HTR-8/SVneo (cell line): ENCODE results near the gene CCDC24.

ENCODE experiments used
- DNase-seq: peaks from one replicate; pipeline ENCODE4 v3.0.0; 2011; ENCODE audit warnings: low spot score, mixed read lengths; ENCODE audit not compliant: insufficient read length
- FAIRE-seq: peaks from 2 replicates; lab custom pipeline; 2011; peaks lifted over from hg19 to GRCh38; lab: Jason Lieb, UNC

Gene CCDC24

DNA sequence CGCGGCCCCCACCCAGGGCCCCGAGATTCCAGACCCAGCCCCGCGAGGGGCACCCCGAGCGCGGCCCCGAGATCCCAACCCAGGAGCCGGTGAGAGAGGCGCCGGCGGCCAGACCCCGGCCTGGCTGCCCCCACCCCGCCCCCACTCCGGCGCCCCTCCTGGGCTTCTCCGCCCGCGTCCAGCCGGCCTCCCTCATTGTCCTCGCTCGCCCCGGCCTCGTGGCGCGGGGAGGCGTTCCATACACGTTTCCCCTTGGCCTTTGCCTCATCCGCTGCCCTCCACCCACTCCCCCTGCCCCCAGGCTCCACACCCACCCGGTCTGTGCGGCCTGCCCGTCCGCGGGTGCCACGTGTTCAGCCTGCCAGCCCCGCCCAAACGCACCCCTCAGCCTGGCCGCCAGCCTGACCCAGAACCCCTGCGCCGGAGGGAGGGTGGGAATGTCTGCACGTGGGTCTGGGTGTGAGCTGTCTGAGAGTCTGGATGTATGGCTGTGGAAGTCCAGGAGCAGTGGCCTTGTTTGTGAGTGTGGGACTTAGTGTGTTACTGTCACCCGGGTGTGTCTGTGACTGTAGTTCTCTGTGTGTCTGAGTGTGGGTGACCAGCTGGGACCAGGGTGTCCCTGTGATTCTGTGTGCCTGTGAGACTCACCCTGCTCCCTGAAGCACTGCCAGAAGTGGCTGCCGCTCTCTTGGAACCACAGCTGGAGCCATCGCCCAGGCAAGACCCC, 11.7 kb upstream of the CCDC24 start:
- FAIRE-seq (peak; percentile 87), DNase-seq (no peak)

DNA sequence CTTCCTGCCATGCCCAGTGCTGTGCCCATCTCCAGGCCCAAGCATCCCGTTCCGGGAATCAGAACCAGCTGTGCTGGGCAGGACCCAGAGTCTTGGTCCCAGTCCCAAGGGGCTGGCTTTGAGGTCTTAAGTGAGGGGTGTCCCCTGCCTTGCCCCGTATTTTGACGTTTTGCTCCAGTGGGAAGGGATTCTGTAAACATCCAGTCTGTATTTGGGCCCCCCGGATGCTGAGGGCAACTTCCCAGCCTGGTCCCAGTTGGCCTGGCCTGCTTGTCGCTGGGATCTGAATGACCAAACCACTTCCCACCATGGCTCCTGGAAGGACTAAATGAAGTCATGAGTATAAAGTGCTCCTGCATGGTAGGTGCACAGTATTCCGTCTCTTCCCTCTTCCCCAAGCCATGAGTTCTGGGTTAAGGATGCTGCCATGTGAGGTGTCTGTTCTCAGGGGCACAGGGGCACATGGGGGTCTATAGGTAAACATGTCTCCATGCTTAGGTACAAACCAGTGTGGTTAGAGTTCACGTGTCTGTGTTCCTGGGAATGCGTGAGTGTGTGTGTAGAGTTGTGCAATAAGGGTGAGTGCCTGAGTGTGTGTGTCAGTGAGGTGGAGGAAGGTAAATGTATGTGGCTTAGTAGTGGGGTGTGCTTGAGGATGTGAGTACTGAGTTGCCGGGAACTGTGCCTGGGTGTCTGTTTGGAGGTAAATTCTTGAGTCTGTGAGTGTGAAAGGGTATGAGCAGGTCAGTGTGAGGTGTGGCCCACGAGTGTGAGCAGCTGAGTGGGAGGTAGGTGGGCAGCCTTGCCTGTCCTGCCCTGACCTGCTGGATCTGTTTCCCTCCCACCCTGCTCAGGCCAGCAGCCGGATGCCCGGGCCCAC, 10.9 kb upstream of the CCDC24 start:
- DNase-seq (no peak), FAIRE-seq (no peak)

DNA sequence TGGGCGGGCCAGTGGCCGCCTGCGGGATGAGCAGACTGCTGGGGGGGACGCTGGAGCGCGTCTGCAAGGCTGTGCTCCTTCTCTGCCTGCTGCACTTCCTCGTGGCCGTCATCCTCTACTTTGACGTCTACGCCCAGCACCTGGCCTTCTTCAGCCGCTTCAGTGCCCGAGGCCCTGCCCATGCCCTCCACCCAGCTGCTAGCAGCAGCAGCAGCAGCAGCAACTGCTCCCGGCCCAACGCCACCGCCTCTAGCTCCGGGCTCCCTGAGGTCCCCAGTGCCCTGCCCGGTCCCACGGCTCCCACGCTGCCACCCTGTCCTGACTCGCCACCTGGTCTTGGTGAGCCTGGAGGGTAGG, 10.3 kb upstream of the CCDC24 start:
- DNase-seq: no peak
- FAIRE-seq: no peak

DNA sequence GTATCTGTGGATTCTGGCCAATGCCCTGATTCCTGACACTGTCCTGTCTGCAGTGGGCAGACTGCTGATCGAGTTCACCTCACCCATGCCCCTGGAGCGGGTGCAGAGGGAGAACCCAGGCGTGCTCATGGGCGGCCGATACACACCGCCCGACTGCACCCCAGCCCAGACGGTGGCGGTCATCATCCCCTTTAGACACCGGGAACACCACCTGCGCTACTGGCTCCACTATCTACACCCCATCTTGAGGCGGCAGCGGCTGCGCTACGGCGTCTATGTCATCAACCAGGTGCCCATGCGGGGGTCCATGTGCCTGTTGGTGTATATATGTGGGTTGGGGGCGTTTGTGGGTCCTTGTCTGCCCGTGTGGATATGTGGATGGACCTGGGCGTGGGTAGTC, 9.8 kb upstream of the CCDC24 start:
- no peak for DNase-seq
- no peak for FAIRE-seq

DNA sequence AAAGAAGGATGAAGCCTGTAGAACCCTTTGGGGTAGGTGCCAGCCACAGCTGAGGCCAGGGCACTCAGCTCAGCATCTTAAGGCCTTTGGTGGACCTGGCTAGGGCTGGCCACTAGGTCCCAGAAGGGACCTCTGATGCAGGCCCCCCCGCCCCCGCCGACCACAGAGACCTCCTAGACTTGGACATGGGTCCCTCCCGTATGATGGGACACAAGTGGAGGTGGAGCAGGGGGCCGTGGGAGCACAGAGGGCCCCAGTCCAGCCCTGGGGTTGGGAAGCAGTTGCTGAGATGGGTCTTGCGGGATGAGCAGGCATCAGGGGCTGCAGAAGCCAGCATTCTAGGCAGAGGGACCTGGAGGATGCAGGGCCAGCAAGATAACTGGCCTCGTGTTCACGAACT, 9.2 kb upstream of the CCDC24 start:
- FAIRE-seq: no peak
- DNase-seq: no peak

DNA sequence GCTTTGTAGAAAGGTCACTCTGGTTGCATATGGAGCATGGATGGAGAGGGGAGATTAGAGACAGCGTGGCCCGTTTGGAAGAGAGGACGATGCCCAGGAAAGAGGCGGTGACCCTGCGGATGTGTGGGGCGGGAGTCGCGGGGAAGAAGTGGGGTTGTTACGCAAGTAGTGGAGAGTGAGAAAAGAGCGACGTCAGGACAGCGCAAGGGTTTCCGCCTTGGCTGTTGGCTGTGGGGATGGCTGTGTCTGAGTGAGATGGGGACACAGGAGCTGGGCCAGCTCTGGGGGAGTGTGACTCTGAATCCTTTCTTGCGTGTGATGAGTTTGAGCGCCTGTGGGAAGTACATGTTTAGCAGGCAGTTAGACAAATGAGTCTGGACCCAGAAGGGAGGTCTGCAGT, 8.6 kb upstream of the CCDC24 start:
- no peak for DNase-seq
- FAIRE-seq: no peak

DNA sequence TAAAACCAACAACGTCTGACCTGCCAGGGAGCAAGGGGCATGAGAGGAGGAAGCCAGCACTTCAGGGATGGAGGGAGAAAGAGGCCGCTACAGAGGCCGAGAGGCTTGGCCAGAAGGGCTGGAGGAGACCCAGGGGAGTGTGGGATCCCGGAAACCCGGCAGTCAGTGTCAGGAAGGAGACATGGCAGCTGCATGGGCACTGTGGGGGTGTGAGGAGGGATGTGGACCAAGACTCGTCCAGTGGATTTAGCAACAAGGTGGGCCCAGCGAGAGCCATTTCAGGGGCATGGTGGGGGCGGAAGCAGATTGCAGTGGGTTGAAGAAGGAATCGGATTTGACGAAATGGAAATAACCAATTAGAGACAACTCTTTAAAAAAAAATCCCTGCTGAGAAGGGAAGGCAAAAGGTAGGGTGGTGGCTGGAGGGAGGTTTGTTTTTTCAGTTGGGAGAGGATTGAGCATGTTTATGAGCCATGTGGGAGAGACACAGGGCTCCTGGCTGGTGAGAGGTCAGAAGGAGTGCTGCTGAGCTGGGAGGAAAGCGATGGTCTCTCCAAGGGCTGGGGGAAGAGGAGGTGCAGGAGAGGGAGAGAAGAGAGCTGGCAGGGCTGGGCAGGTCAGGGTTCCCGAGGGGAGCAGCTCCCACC, 8.0 kb upstream of the CCDC24 start:
- DNase-seq: no peak
- no peak for FAIRE-seq

DNA sequence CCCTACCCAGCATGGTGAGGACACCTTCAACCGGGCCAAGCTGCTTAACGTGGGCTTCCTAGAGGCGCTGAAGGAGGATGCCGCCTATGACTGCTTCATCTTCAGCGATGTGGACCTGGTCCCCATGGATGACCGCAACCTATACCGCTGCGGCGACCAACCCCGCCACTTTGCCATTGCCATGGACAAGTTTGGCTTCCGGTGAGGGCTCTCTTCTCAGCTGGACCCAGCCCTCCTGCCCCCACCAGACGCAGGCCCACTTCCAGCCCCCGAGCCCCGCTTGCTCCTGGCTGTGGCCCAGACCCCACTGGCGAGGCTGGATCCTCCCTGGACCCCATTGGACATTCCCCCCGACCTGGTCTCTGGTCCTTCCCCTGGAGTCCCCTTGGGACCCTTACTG, 6.5 kb upstream of the CCDC24 start:
- no peak for FAIRE-seq
- no peak for DNase-seq

DNA sequence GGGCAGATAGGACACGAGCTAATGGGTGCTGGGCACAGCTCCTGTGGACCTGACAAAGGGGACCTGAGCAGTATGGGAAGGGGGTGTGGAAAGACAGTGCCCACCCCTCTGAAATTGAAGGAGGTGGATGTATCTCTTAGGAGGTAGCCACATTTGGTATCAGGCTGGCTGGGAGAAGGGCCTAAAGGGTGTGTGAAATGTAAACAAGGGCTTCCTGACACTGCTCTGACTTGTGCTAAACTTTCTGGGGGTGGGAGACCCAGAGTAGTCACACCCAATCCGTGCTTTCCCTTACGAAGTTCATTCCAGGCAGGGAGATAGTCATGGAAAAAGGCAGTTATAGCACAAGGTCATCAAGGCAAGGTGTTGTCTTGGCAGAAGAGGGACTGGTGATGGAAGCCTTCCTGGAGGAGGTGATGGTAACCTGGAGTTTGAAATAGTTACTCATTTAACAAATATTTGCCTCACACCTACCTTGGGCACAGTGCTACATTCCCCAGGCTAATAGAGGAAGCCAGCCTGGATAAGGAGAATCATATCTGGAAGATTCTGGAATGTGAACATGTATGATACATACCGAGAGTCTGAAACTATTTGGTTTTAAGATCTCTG, 5.3 kb upstream of the CCDC24 start:
- FAIRE-seq (no peak), DNase-seq (no peak)

DNA sequence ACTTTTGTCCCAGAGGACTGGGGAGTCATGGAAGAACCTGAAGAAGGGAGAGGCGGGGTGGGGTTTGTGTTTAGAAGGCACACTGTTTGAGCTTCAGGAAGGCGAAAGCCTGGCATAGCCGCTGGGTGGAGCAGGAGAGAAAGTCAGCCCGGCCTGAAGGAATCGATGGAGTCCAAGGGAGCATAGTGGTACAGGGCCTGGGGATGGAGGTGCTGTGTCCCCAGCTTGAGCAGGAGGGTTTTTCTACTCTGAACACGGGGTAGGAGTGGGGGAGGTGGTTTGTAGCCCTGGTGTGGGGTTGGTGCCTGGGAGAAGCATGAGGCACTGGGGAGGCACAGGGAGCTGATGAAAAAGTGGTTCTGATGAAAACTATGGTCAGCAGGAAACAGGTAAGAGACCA, 4.7 kb upstream of the CCDC24 start:
- no peak for DNase-seq
- FAIRE-seq: no peak

DNA sequence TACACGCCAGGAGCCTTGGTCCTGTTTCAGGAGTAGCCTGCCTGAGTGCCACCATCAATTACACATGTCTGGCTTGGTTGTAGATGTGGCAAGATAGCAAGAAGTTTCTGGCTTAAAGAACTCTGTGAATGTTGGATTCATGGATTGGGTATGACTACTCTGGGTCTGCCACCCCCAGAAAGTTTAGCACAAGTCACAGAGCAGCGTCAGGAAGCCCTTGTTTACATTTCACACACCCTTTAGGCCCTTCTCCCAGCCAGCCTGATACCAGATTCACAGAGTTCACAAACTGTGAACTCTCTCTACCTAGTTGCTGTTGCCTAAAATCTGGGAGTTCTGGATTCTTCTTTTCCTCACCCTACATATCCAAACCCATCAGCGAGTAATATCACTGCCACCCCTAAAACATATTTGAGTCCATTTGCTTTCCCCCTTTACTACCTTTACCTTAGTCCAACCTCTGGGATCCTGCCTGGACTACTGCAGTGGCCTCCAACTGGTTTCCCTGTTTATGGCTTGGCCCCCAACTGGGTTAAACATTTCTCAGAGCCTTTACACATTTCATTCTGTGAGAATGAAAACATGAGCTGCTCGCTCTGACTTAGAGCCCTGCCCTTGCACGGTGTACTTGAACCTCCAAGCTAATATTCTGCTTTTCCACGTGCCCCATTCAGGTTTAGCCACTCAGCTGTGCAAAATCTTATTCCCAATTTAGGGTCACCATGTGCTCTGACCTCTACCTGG, 4.1 kb upstream of the CCDC24 start:
- no peak for DNase-seq
- FAIRE-seq: no peak

DNA sequence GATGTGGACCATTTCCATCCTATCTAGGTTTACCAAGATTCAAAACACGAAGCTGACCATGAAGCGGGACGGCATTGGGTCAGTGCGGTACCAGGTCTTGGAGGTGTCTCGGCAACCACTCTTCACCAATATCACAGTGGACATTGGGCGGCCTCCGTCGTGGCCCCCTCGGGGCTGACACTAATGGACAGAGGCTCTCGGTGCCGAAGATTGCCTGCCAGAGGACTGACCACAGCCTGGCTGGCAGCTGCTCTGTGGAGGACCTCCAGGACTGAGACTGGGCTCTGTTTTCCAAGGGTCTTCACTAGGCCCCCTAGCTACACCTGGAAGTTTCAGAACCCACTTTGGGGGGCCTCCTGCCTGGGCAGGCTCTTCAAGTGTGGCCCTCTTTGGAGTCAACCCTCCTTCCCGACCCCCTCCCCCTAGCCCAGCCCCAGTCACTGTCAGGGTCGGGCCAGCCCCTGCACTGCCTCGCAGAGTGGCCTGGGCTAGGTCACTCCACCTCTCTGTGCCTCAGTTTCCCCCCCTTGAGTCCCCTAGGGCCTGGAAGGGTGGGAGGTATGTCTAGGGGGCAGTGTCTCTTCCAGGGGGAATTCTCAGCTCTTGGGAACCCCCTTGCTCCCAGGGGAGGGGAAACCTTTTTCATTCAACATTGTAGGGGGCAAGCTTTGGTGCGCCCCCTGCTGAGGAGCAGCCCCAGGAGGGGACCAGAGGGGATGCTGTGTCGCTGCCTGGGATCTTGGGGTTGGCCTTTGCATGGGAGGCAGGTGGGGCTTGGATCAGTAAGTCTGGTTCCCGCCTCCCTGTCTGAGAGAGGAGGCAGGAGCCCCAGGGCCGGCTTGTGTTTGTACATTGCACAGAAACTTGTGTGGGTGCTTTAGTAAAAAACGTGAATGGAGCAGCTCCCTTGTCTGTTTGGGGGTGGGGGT, 864 bp upstream of the CCDC24 start:
- FAIRE-seq: no peak
- DNase-seq: no peak

DNA sequence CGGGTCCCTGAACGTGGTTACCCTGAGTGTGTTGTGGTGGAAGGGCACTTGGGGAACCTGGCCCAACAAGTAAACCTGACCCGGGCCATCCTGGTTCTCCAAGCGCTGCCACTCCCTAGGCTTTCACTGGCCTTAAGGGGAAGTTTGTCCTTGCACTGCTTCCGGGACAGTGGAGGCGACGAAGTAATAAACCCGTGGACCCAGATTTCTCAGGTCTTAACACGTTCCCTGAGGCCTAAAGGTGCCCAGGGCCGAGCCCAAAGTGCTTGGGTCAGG, 261 bp upstream of the CCDC24 start:
- FAIRE-seq: no peak

DNA sequence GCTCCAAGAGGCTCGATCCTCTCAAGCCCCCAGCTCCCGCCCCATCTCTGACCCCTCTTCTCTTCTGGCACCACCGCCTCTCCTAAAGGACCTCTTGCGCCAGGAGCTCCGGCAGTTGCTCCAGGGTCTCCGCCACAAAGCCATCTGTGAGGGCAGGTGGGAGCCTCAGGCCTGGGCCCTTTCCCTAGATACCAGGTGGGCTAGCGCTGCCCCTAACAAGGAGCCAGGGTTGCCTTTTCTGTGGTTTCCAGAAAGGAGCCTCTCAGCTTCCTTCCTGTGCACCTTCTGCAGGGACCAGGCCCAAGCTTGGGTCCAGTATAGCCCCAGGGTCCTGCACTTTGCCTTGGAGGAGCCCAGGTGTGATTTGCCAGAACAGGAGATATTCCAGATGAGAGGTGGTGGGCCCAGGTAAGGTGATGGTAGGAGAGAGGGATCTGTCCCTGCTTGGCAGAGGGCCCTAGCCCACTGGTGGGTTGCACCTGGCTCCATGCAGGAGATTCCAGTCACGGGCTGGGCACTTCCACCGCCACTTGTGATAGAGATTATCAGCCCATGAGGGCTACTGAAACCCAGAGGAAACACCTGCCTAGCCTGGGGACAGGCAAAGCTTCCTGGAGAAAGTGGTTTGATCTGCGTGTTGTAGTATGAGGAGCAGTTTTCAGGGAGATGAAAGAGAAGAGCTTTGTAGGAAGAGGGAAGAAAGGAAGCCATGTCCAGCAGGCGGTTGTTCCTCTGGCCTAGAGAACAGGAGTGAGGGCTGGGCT, 1.0 kb downstream of the CCDC24 start:
- DNase-seq: no peak
- no peak for FAIRE-seq

More for the DNA sequence above, 261 bp upstream of the CCDC24 start:
- DNase-seq: no peak

DNA sequence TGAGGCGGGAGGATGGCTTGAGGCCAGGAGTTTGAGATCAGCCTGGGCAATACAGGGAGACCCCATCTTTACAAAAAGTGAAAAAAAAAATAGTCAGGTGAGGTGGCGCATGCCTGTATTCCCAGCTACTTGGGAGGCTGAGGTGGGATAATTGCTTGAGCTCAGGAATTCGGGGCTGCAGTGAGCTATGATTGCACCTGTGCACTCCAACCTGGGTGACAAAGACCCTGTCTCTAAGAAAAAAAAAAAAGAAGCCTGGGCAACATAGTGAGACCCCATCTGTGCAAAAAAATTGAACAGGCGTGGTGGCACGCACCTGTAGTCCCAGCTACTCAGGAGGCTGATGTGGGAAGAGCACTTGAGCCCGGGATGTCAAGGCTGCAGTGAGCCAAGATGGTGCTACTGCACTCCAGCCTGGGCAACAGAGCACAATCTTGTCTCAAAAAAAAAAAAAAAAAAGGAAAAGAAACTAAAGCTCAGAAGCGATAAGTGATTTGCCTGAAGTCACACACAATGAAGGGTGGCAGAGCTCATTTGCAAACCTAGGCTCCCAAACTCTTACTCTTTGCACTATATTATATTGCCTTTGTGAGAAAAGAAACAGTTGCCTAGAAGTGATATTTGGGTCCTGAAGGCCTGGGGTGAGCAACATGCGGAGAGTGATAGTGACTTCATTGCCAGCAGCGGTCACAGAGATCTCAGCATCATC, 2.0 kb downstream of the CCDC24 start:
- FAIRE-seq (no peak), DNase-seq (no peak)

DNA sequence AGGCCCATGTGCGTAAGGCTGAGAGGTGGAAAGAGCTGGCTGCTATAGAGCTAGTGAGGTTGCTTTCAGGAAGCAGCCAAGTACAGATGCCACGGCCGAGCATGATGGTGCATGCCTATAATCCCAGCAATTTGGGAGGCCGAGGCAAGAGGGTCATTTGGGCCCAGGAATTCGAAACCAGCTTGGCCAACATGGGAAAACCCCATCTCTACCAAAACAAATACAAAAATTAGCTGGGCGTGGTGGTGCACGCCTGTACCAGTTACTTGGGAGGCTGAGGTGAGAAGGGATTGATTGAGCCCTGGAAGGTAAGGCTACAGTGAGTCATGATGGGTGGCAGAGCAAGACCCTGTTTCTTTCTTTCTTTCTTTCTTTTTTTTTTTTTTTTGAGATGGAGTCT, 2.7 kb downstream of the CCDC24 start:
- FAIRE-seq (no peak), DNase-seq (no peak)

DNA sequence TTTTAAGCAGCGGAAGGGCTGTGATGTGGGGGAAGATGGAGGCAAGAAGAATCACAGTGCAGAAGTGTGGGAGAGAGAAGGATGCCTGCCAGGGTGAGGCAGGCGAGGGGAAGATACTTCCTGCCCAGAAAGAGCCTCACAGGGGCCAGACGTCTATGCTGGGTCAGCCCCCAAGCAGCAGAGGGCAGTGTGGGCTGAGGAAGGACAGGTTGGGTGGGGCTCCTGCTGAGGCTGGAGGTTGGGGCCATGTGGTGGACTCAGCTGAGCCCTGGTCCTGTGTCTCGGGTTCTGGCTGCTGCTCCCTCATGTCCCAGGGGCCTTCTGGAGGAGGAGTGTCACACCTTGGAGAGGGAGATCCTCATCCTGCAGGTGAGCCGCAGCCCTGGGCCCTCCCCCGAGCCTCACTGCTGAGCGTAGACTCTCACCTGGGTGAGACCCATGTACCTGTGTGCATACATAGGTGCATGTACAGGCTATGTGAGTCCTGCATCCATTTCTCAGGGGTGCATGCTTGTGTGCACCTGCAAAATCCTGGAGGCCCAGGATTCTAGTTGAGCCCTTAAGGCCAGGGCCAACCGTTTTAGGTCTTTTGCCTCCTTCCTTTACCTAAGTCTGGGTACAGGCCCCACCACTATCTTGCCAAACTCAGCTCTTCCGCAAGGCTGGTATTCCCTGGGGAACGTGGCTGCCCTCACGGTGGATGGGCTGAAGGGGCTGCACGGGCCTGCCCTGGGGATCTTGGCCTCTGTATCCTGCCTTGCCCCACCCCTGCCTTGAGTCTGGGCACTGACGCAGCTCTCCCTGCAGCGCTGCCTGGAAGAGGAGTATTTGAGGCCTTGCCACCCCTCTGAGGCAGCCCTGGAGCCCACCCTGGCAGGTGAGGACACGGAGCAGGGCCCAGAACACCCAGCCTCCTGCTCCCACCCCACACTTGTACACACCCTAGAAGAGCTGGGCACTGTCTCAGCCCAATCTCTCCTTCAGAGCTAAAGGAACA, 3.7 kb downstream of the CCDC24 start:
- DNase-seq (peak; percentile 24), FAIRE-seq (peak; percentile 28)
